ENCODE results near the gene MPV17.
"Not testable (repeated sequence)": the region's sequence is repeated elsewhere in the genome, so short reads cannot be mapped to it uniquely, and the experiment has no call there.

The MPV17 gene

GRCh38 chr2:27304488-27305240 is 18.2 kb downstream of the MPV17 start:
- in situ Hi-C loops (cut with HindIII; ENCODE audit: low pct_ligation_motif_present, low pct_unique_long_range_greater_than_20kb, low sequenced_read_pairs) = no loop called here
- no peak for DNase-seq

GRCh38 chr2:27303093-27304025 is 19.5 kb downstream of the MPV17 start:
- in situ Hi-C loops (cut with HindIII; ENCODE audit: low pct_ligation_motif_present, low pct_unique_long_range_greater_than_20kb, low sequenced_read_pairs) = no loop called here
- DNase-seq = peak; percentile 87

GRCh38 chr2:27300606-27301005 is 22.3 kb downstream of the MPV17 start:
- DNase-seq; in situ Hi-C loops (cut with HindIII; ENCODE audit: low pct_ligation_motif_present, low pct_unique_long_range_greater_than_20kb, low sequenced_read_pairs): not testable (repeated sequence)

- in situ Hi-C loops (cut with HindIII; ENCODE audit: low pct_ligation_motif_present, low pct_unique_long_range_greater_than_20kb, low sequenced_read_pairs) = no loop called here
These were observed 24.4 kb downstream of the MPV17 start for GRCh38 chr2:27298391-27299080.

GRCh38 chr2:27297195-27297594 is 25.7 kb downstream of the MPV17 start:
- in situ Hi-C loops (cut with HindIII; ENCODE audit: low pct_ligation_motif_present, low pct_unique_long_range_greater_than_20kb, low sequenced_read_pairs) = no loop called here
- DNase-seq = no peak

More at GRCh38 chr2:27298391-27299080, 24.4 kb downstream of the MPV17 start:
- no peak for DNase-seq

GRCh38 chr2:27296481-27296880 is 26.4 kb downstream of the MPV17 start:
- no peak for DNase-seq
- in situ Hi-C loops (cut with HindIII; ENCODE audit: low pct_ligation_motif_present, low pct_unique_long_range_greater_than_20kb, low sequenced_read_pairs) = no loop called here

GRCh38 chr2:27294928-27295327 is 28.0 kb downstream of the MPV17 start:
- no peak for DNase-seq
- in situ Hi-C loops (cut with HindIII; ENCODE audit: low pct_ligation_motif_present, low pct_unique_long_range_greater_than_20kb, low sequenced_read_pairs) = no loop called here

GRCh38 chr2:27291865-27292264 is 31.0 kb downstream of the MPV17 start:
- in situ Hi-C loops (cut with HindIII; ENCODE audit: low pct_ligation_motif_present, low pct_unique_long_range_greater_than_20kb, low sequenced_read_pairs) = no loop called here
- no peak for DNase-seq

GRCh38 chr2:27290549-27290948 is 32.3 kb downstream of the MPV17 start:
- no peak for DNase-seq
- in situ Hi-C loops (cut with HindIII; ENCODE audit: low pct_ligation_motif_present, low pct_unique_long_range_greater_than_20kb, low sequenced_read_pairs) = no loop called here

- no peak for DNase-seq
- in situ Hi-C loops (cut with HindIII; ENCODE audit: low pct_ligation_motif_present, low pct_unique_long_range_greater_than_20kb, low sequenced_read_pairs) = no loop called here
These were observed 34.3 kb downstream of the MPV17 start for GRCh38 chr2:27288610-27289009.

- in situ Hi-C loops (cut with HindIII; ENCODE audit: low pct_ligation_motif_present, low pct_unique_long_range_greater_than_20kb, low sequenced_read_pairs) = no loop called here
- no peak for DNase-seq
These were observed 37.4 kb downstream of the MPV17 start for GRCh38 chr2:27285481-27285880.

- no peak for DNase-seq
- in situ Hi-C loops (cut with HindIII; ENCODE audit: low pct_ligation_motif_present, low pct_unique_long_range_greater_than_20kb, low sequenced_read_pairs) = no loop called here
These were observed 37.9 kb downstream of the MPV17 start for GRCh38 chr2:27284996-27285395.

- in situ Hi-C loops (cut with HindIII; ENCODE audit: low pct_ligation_motif_present, low pct_unique_long_range_greater_than_20kb, low sequenced_read_pairs) = no loop called here
- DNase-seq = no peak
These were observed 40.0 kb downstream of the MPV17 start for GRCh38 chr2:27282892-27283291.

- no peak for DNase-seq
- in situ Hi-C loops (cut with HindIII; ENCODE audit: low pct_ligation_motif_present, low pct_unique_long_range_greater_than_20kb, low sequenced_read_pairs) = no loop called here
These were observed 40.9 kb downstream of the MPV17 start, which contains the start of gene TRIM54 for GRCh38 chr2:27281855-27282559. TRIM54 (plus strand) TSS chr2:27282429; CDS start chr2:27282732, 303 bp downstream.

- in situ Hi-C loops (cut with HindIII; ENCODE audit: low pct_ligation_motif_present, low pct_unique_long_range_greater_than_20kb, low sequenced_read_pairs) = no loop called here
- DNase-seq = no peak
These were observed 41.5 kb downstream of the MPV17 start for GRCh38 chr2:27281442-27281841.

GRCh38 chr2:27280826-27281225 is 42.1 kb downstream of the MPV17 start:
- no peak for DNase-seq
- in situ Hi-C loops (cut with HindIII; ENCODE audit: low pct_ligation_motif_present, low pct_unique_long_range_greater_than_20kb, low sequenced_read_pairs) = no loop called here

GRCh38 chr2:27278010-27278409 is 44.9 kb downstream of the MPV17 start:
- in situ Hi-C loops (cut with HindIII; ENCODE audit: low pct_ligation_motif_present, low pct_unique_long_range_greater_than_20kb, low sequenced_read_pairs) = no loop called here
- DNase-seq = no peak
